ENCODE measurements around the gene FUT6. TPM values are rescaled to one million over a fixed set of nuclear protein-coding genes. Genes with fewer than 3 reads are reported as not detected.

FUT6 gene
- total RNA-seq, 2 experiments from 2014 or later = not detected

DNA sequence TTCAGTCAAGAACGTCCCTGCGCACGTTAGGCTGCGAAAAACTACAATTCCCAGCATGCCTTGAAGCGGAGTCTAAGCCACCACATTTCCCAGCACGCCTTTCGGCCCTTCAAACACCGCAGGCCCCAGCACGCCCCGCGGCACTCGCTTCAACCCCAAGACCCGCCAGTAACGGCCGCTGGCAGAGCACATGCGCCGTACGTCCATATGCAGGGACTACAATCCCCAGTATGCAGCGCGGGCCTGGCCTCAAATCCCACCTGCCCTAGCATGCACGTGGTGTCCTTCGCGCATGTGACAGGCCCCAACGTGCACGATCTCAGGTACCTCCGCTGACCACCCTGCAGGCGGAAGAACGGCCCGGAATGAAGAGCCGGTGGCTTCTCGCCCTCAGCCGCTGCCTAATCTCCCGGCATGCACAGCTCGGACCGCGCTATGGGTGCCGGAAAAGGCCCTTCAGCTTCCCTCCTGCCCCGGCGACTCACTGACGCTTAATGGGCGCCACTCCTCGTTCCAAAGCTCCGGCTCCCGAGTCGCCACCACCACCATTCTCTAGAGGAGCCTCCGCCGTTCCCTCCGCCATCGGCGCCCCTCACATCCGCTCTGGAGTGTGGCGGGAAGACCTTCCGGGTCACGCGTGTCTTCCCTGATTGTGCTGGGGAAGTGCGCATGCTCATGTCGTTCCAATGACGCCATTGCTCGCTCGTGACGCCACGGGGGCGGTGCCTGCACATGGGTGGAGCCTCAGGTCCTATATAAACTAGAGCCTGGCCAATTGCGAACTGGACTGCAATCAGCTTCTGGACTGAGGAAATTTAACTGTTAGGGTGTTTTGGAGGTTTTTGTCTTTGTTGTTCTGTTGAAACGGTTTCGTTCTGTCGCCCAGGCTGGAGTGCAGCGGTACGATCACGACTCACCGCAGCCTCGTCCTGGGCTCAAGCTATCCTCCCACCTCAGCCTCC lies 48.7 kb downstream of the FUT6 start, which contains the start of gene DUS3L:
TSS of gene DUS3L (minus strand) at position 605 of the 962 bp plus-strand sequence. CDS start at position 583, 22 bp downstream.
- CTCF ChIA-PET = interaction anchor here (0.7 to 3.3 kb wide), 3 partner anchors 13 to 101 kb away, joined by 3 to 16 read pairs (median 4); partner anchors contain the start of gene NRTN
- intact Hi-C loops (cut with micrococcal nuclease) = loop anchor here (5.0 to 10.0 kb wide), 2 partner anchors 96 to 186 kb away; partner anchors contain the start of genes RANBP3 and RPL36
- Mint-ChIP-seq H3K27me3 (no peaks in the 10 kb centered on the region), H3K4me1 (ENCODE audit: low read depth) (peaks cover 17% of the 10 kb centered on the region), H3K4me3 (peak within 1 kb of the TSS; percentile 100), H3K27ac (peak within 1 kb of the TSS; percentile 100), H3K36me3 (ENCODE audit: low read depth) (peaks cover 36% of the 10 kb centered on the region), H3K9me3 (no peaks in the 10 kb centered on the region)
- POLR2A ChIA-PET = interaction anchor here (0.7 to 4.0 kb wide), 13 partner anchors 8 to 321 kb away, joined by 3 to 31 read pairs (median 5); partner anchors contain the start of genes CATSPERD, LONP1, NDUFA11 and RPL36
- DNase-seq (peak; percentile 99), ATAC-seq (peak; percentile 96)
- TF ChIP-seq, protein P1, sequence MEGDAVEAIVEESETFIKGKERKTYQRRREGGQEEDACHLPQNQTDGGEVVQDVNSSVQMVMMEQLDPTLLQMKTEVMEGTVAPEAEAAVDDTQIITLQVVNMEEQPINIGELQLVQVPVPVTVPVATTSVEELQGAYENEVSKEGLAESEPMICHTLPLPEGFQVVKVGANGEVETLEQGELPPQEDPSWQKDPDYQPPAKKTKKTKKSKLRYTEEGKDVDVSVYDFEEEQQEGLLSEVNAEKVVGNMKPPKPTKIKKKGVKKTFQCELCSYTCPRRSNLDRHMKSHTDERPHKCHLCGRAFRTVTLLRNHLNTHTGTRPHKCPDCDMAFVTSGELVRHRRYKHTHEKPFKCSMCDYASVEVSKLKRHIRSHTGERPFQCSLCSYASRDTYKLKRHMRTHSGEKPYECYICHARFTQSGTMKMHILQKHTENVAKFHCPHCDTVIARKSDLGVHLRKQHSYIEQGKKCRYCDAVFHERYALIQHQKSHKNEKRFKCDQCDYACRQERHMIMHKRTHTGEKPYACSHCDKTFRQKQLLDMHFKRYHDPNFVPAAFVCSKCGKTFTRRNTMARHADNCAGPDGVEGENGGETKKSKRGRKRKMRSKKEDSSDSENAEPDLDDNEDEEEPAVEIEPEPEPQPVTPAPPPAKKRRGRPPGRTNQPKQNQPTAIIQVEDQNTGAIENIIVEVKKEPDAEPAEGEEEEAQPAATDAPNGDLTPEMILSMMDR (IDR thresholded peaks at IDR 0.05) = no peak

DNA sequence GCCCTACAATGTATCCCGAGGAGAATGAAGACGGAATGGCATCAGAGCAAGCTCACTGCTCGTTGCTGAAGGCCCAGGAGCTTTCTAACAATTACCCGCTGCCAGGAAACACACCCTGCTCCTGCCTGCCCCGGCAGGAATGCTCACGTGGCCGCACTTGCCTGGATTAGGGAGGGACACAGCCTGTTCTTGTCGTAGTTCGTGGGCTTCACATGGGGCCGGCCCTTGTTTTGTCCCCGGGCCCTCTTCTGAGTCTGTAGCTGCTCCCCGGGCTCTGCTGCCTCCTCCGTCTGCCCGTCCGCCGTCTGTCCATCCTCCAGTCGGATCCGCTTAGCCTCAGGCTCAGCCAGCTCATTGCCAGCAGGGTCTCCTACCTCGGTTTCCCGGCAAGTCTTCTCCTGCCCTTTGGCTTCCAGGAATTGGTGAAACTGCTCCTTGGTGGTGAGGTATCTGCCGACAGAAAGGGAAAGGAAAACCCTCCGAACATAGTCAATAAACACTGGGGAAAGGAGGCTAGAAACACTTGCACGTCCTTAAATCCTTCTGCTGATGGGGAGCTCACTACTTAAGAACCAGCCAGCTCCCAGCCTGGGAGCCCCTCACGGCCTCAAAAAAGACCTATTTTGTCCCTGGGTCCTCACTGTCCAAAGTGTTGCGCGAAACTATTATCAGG lies 49.5 kb downstream of the FUT6 start:
- CTCF ChIA-PET = interaction anchor here (1.1 to 3.3 kb wide), 2 partner anchors 14 to 101 kb away, joined by 4 to 16 read pairs; partner anchors contain the start of gene NRTN
- Mint-ChIP-seq H3K27ac (peak overlapping the region; percentile 100), H3K4me3 (peak overlapping the region; percentile 100), H3K9me3 (no peaks in the 10 kb centered on the region), H3K36me3 (ENCODE audit: low read depth) (peaks cover 37% of the 10 kb centered on the region), H3K27me3 (no peaks in the 10 kb centered on the region), H3K4me1 (ENCODE audit: low read depth) (peaks cover 17% of the 10 kb centered on the region)
- ATAC-seq = no peak
- intact Hi-C loops (cut with micrococcal nuclease) = loop anchor here (5.0 to 10.0 kb wide), 2 partner anchors 95 to 187 kb away; partner anchors contain the start of genes RANBP3 and RPL36
- TF ChIP-seq, protein P1 (IDR thresholded peaks at IDR 0.05) = no peak
- DNase-seq = no peak
- POLR2A ChIA-PET = interaction anchor here (1.1 to 4.0 kb wide), 10 partner anchors 12 to 114 kb away, joined by 3 to 31 read pairs (median 6); partner anchors contain the start of genes CATSPERD, LONP1, NDUFA11 and RPL36

DNA sequence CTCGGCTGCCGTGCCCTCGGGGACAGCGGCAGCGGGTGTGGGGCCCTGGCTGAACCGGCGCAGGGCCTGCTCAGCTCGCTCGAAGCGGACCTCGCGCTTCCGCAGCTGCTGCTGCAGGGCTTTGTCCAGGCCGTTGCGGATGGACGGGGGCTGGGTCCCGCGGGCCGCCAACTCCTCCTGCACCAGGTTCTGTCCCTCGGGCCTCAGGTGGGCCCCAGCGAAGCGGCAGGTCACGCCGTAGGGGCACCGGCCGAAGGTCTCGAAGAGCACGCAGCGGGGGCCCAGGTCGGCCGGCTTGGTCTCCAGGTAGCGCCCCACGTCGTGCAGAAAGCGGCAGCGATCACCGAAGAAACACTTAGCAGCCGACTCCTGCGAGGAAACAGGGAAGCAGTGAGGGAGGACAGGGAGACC lies 50.1 kb downstream of the FUT6 start:
- Mint-ChIP-seq H3K27ac (no peak overlapping the region), H3K4me3 (peak overlapping the region; percentile 100), H3K27me3 (no peaks in the 10 kb centered on the region), H3K4me1 (ENCODE audit: low read depth) (peaks cover 17% of the 10 kb centered on the region), H3K9me3 (no peaks in the 10 kb centered on the region), H3K36me3 (ENCODE audit: low read depth) (peaks cover 37% of the 10 kb centered on the region)
- TF ChIP-seq, protein P1 (IDR thresholded peaks at IDR 0.05) = no peak
- ATAC-seq (no peak), DNase-seq (no peak)
- CTCF ChIA-PET = interaction anchor here (3.3 kb wide), 1 partner anchor 15 kb away, joined by 16 read pairs; the partner anchor contains the start of gene NRTN
- POLR2A ChIA-PET = interaction anchor here (0.9 to 4.0 kb wide), 5 partner anchors 13 to 114 kb away, joined by 3 to 31 read pairs (median 6); partner anchors contain the start of genes CATSPERD and NDUFA11
- intact Hi-C loops (cut with micrococcal nuclease) = no loop called here

- peak overlapping the region; percentile 50 for H3K4me3 Mint-ChIP-seq
- intact Hi-C loops (cut with micrococcal nuclease) = no loop called here
- H3K4me1 Mint-ChIP-seq (ENCODE audit: low read depth) = peaks cover 17% of the 10 kb centered on the region
- H3K27ac Mint-ChIP-seq = no peak overlapping the region
- TF ChIP-seq, protein P1 (IDR thresholded peaks at IDR 0.05) = no peak
- ATAC-seq (no peak), DNase-seq (no peak)
- peaks cover 37% of the 10 kb centered on the region for H3K36me3 Mint-ChIP-seq (ENCODE audit: low read depth)
- no peaks in the 10 kb centered on the region for H3K27me3 Mint-ChIP-seq
- no peaks in the 10 kb centered on the region for H3K9me3 Mint-ChIP-seq
- CTCF ChIA-PET = interaction anchor here (0.7 kb wide), 1 partner anchor 39 kb away, joined by 3 read pairs; no protein-coding TSS in a partner anchor
- POLR2A ChIA-PET = interaction anchor here (0.9 to 4.0 kb wide), 5 partner anchors 13 to 69 kb away, joined by 3 to 31 read pairs (median 5); partner anchors contain the start of gene CATSPERD
Measured at GRCh38 chr19:5788422-5788821, 51.1 kb downstream of the FUT6 start.
